ENCODE data around the gene MORC1.
"Not testable (repeated sequence)": the region's sequence is repeated elsewhere in the genome, so short reads cannot be mapped to it uniquely, and the experiment has no call there.

MORC1 gene

GRCh38 chr3:109117939-109118338, at the start of gene MORC1:
Gene MORC1, minus strand, starts transcription at chr3:109118134. Its CDS starts 75 bp downstream, at chr3:109118059.
- DNase-seq: no peak

GRCh38 chr3:109165905-109166304, 48.0 kb upstream of the MORC1 start:
- DNase-seq: no peak

GRCh38 chr3:109161487-109162123, 43.7 kb upstream of the MORC1 start:
- DNase-seq: no peak

GRCh38 chr3:109155828-109156227, 37.9 kb upstream of the MORC1 start:
- no peak for DNase-seq

- DNase-seq: no peak
Measured at GRCh38 chr3:109154979-109155378, 37.0 kb upstream of the MORC1 start.

GRCh38 chr3:109152320-109152719, 34.4 kb upstream of the MORC1 start:
- no peak for DNase-seq

- no peak for DNase-seq
Measured at GRCh38 chr3:109149078-109149477, 31.1 kb upstream of the MORC1 start.

GRCh38 chr3:109143646-109144045, 25.7 kb upstream of the MORC1 start:
- no peak for DNase-seq

GRCh38 chr3:109140318-109140717, 22.4 kb upstream of the MORC1 start:
- no peak for DNase-seq

GRCh38 chr3:109137761-109138160, 19.8 kb upstream of the MORC1 start:
- DNase-seq: no peak

- DNase-seq: no peak
Measured at GRCh38 chr3:109136523-109136922, 18.6 kb upstream of the MORC1 start, which contains the start of gene C3orf85. Gene C3orf85, plus strand, starts transcription at chr3:109136719. Its CDS starts 129 bp downstream, at chr3:109136848.

GRCh38 chr3:109133474-109133816, 15.5 kb upstream of the MORC1 start:
- not testable (repeated sequence) for DNase-seq

GRCh38 chr3:109132801-109133473, 15.0 kb upstream of the MORC1 start:
- no peak for DNase-seq

GRCh38 chr3:109131276-109131675, 13.3 kb upstream of the MORC1 start:
- DNase-seq: no peak

GRCh38 chr3:109127553-109127952, 9.6 kb upstream of the MORC1 start:
- no peak for DNase-seq

- DNase-seq: no peak
Measured at GRCh38 chr3:109125902-109126301, 8.0 kb upstream of the MORC1 start.

GRCh38 chr3:109122690-109123089, 4.8 kb upstream of the MORC1 start:
- no peak for DNase-seq

GRCh38 chr3:109118584-109118983, 650 bp upstream of the MORC1 start:
- DNase-seq: no peak

GRCh38 chr3:109116031-109116430, 1.9 kb downstream of the MORC1 start:
- DNase-seq: no peak

GRCh38 chr3:109115451-109115850, 2.5 kb downstream of the MORC1 start:
- no peak for DNase-seq

- DNase-seq: no peak
Measured at GRCh38 chr3:109114746-109115145, 3.2 kb downstream of the MORC1 start.

GRCh38 chr3:109112946-109113760, 4.8 kb downstream of the MORC1 start:
- DNase-seq: no peak

- DNase-seq: no peak
Measured at GRCh38 chr3:109109574-109109973, 8.4 kb downstream of the MORC1 start.

- no peak for DNase-seq
Measured at GRCh38 chr3:109098079-109098644, 19.8 kb downstream of the MORC1 start.

Measured in activated CD4-positive, CD25-positive, alpha-beta regulatory T cell (primary cell).